GM19193 (cell line): ENCODE results near the gene DICER1.

Experiments
- POLR2A ChIP-seq: IDR thresholded peaks from 4 replicates; pipeline ENCODE4 v1.6.1; 2011; ENCODE audit not compliant: insufficient read depth, insufficient read length; ENCODE audit errors: extremely low read depth

DICER1 gene

DNA sequence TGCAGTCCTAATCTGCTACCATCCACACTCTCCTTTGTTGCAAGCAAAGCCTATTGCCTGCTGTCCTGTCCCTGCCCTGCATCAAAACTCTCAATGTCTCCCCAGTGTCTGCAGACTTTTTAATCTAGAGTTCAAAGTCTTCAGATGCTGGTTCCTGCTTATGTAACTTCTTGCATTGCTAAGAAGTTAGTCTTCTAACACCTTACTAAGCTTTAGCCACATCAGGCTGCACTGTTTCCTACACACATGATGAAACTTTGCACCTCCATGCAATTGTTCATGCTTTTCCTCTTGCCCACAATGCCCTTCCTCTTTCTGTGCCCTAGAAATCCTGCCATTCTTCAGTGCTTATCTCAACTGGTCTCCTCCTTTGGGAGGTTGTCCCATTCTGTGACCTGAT lies 16.2 kb upstream of the DICER1 start:
- no peak for TF ChIP-seq POLR2A

DNA sequence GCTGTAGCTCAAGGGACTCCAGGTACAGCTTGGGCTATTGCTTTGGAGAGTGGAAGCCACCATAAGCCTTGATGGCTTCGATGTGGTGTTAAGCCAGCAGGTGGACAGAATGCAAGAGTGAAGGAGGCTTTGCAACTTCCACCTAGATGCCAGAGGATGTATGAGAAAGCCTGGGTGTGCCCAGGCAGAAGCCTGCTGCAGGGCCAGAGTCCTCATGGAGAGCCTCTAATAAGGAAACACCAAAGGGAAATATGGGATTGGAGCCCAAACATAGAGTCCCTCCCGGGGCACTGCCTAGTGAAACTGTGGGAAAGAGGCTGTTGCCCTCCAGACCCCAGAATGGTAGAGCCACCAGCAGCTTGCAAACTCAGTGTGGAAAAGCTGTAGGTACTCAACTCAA lies 9.8 kb upstream of the DICER1 start:
- no peak for TF ChIP-seq POLR2A

DNA sequence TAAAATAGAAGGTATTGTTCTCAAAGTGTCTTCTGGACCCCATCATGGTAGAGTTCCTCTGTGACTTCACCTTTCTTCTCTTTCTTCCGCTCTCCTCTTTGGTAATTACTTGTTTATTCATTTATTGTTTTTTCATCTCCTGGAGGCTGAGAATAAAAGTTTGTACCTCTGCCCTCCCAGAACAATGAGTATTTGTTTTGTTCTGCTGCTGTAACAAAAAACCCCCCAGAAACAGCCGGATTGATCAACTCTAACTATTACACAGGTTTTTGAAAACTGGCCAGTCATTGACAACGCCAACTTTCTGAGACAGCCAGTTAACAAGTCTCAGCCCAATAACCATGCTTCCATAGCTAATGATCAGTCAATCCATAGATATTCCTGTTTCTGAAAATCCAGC lies 8.2 kb upstream of the DICER1 start:
- TF ChIP-seq POLR2A, result no peak

GRCh38 chr14:95164506-95164905 lies 7.2 kb upstream of the DICER1 start:
- TF ChIP-seq POLR2A, result no peak

GRCh38 chr14:95163666-95164065 lies 6.3 kb upstream of the DICER1 start:
- TF ChIP-seq POLR2A, result no peak

DNA sequence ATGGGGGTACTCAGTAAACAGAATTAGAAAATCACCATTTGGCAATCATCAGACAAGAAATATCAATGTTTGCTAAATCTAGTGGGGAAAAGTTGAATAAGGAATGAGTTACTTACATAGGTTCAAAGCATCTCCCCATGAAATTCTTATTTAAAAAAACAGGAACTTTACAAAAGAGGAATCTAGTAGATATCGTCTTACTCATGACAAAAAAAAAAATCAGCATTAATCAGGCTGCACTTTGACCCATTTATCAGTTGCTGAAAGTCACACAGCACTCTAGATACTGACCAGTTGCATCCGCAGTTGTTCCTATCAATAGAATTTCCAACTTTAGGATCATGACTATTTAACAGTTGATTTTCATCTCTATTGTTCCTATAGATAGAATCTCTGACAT lies 5.8 kb upstream of the DICER1 start:
- no peak for TF ChIP-seq POLR2A

- no peak for TF ChIP-seq POLR2A
Observed at GRCh38 chr14:95162641-95163040, 5.3 kb upstream of the DICER1 start.

- no peak for TF ChIP-seq POLR2A
Observed at GRCh38 chr14:95157048-95157326, 342 bp downstream of the DICER1 start.

DNA sequence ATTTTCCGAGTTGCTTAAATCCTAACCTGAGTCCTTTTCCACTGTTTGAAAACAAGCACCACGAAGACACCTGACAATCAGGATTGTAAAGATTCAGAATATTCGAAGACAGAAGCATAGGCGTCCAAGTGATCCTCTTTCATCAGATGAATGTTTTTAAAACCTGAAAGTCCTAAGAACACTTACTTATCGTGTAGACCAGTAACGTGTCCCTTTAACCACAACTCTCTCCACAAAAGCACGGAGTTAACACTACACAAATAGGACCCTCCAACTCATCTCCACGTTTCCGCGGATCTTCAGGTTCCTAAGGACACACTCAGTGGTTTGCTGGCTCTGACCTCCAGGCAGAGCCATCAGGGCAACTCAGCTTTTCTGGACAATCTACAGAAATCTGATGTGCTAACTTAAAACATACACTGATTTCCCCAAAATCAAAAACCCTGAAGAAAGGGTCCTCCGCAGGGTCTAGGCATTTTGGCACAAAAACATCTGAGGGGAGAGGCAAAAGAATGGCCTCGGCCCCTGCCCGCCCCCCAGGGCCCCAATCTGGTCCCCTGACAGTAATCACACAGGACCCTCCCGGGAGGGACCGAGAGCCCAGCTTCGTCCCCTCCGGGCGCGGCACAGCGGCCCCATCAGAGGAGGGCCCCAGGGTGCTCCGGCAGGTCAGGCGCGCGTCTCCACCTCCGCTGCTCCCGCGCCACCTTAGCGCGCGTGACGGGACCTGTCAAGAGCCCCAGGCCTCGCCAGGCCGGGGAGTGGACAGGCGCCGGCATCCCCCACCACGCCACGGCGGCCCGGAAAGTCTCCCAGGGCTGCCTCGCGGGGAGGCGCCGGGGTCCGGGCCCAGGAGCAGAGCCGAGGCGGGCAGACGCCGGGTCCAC lies 925 bp downstream of the DICER1 start:
- no peak for TF ChIP-seq POLR2A

- no peak for TF ChIP-seq POLR2A
Observed at GRCh38 chr14:95155045-95155444, 2.3 kb downstream of the DICER1 start.

- TF ChIP-seq POLR2A, result no peak
Observed at GRCh38 chr14:95153866-95154265, 3.5 kb downstream of the DICER1 start.

- TF ChIP-seq POLR2A, result no peak
Observed at GRCh38 chr14:95151561-95151960, 5.8 kb downstream of the DICER1 start.

DNA sequence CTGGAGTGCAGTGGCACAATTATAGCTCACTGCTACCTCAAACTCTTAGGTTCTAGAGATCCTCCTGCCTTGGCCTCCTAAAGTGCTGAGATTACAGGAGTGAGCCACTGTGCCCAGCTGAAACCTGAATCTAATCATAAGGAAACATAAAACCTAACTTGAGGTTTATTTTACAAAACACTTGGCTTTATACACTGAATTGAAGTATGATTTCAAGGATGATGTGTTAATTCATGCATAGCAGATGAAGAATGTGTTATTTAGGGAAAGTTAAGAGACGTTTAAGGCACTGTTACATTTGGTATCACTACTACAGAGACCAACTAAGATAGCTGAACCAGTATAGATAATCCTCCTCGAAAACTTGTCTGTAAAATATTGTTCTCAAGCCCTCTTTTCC lies 6.4 kb downstream of the DICER1 start:
- TF ChIP-seq POLR2A, result no peak

GRCh38 chr14:95149441-95149840 lies 7.9 kb downstream of the DICER1 start:
- no peak for TF ChIP-seq POLR2A

- no peak for TF ChIP-seq POLR2A
Observed at GRCh38 chr14:95147597-95147996, 9.7 kb downstream of the DICER1 start.

DNA sequence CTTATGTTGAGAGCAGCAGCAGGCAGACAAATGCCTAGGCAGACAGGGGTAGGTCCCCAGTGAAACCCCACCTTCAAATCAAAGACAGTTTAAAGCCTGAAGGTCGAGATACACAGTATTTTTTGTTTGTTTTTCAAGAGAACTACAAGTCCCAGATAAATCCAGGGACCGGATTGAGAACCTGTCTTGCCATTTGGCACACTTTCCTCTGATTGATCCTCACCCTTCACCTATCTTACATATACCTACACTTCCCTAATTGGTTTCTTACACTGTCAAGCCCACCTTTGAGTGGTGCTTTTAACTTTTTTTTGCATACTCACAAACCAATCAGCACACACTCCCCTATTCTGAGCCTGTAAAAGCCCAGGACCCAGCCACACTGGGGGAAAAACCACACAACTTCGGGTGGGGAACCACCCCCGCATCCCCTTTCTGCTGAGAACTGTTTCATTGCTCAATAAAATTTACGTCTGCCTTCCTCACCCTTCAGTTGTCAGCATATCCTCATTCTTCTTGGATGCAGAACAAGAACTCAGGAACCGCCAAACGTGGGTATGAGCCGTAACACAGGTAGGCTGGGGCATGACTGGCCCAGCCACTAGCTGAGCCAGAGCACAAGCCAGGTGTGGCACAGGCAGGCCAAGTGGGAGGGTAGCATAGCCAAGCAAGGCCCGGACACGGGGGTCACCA lies 11.1 kb downstream of the DICER1 start:
- no peak for TF ChIP-seq POLR2A
